HCT116 (cell line): Measurements from ENCODE around the gene TCERG1L.

ENCODE experiments used
- ATF3 ChIP-seq: IDR thresholded peaks from 2 replicates; pipeline ENCODE4 v1.6.1; 2012
- CEBPB ChIP-seq: IDR thresholded peaks from 2 replicates; pipeline ENCODE4 v1.6.1; 2012; ENCODE audit warnings: low read depth
- CTCF ChIP-seq, 3 experiments: fragments of 200-600 bp in 1 of 3; sonication (generic) in 1 of 3; IDR thresholded peaks in 2 of 3; conservative IDR thresholded peaks in 1 of 3; 2 replicates each; pipeline ENCODE4 v1.5.1; 2012 to 2017; ENCODE audit warnings: low read depth in 2 of 3, low read length in 2 of 3, antibody characterized with exemption in 1 of 3, borderline replicate concordance in 1 of 3, control low read depth in 1 of 3, mild to moderate bottlenecking in 1 of 3, mixed read lengths in 1 of 3, mixed run types in 1 of 3, moderate library complexity in 1 of 3; ENCODE audit not compliant: insufficient read depth in 1 of 3
- EZH2 ChIP-seq: fragments of 200-600 bp; sonication (generic); IDR thresholded peaks from 2 replicates; pipeline ENCODE4 v1.6.1; 2017; ENCODE audit warnings: antibody characterized with exemption, mixed run types
- EZH2phosphoT487 ChIP-seq: fragments of 200-600 bp; IDR thresholded peaks from 2 replicates; pipeline ENCODE4 v1.6.1; 2018; ENCODE audit warnings: antibody characterized with exemption, borderline replicate concordance
- JUND ChIP-seq: IDR thresholded peaks from 2 replicates; pipeline ENCODE4 v1.6.1; 2012
- MAX ChIP-seq: IDR thresholded peaks from 2 replicates; pipeline ENCODE4 v1.6.1; 2012
- POLR2A ChIP-seq: IDR thresholded peaks from 2 replicates; pipeline ENCODE4 v1.7.0; 2011; ENCODE audit warnings: borderline replicate concordance; ENCODE audit not compliant: insufficient read depth, insufficient read length; ENCODE audit errors: extremely low read depth
- POLR2AphosphoS5 ChIP-seq: IDR thresholded peaks from 2 replicates; pipeline ENCODE4 v1.6.1; 2011; ENCODE audit warnings: mild to moderate bottlenecking, low read depth, low read length, moderate library complexity
- RAD21 ChIP-seq: IDR thresholded peaks from 2 replicates; pipeline ENCODE4 v1.6.1; 2012; ENCODE audit warnings: low read depth, mild to moderate bottlenecking
- ZFX ChIP-seq: fragments of 450-650 bp; IDR thresholded peaks from 2 replicates; pipeline ENCODE4 v1.6.1; 2017
- ZNF274 ChIP-seq: fragments of 200-500 bp; sonication (Bioruptor generic); IDR thresholded peaks from 2 replicates; pipeline ENCODE4 v1.6.1; 2014; ENCODE audit warnings: mild to moderate bottlenecking, low read depth, low read length, inconsistent platforms

- no peak for TF ChIP-seq ZNF274
- no peak for TF ChIP-seq CTCF (IDR thresholded peaks at IDR 0.05 in 2 of 3, conservative IDR thresholded peaks at IDR 0.05 in 1 of 3; ENCODE audit: borderline replicate concordance in 1 of 3, insufficient read depth in 1 of 3, low read depth in 2 of 3, low read length in 2 of 3)
- no peak for TF ChIP-seq JUND
- TF ChIP-seq POLR2AphosphoS5, result no peak
- TF ChIP-seq POLR2A, result no peak
- TF ChIP-seq MAX, result no peak
- no peak for TF ChIP-seq RAD21
- TF ChIP-seq EZH2phosphoT487, result no peak
- no peak for TF ChIP-seq ZFX
- no peak for TF ChIP-seq ATF3
- TF ChIP-seq EZH2, result no peak
- TF ChIP-seq CEBPB, result no peak
These were observed 137.3 kb downstream of the TCERG1L start for GRCh38 chr10:131174211-131174565.
